CD4-positive, CD25-positive, alpha-beta regulatory T cell (primary cell): ENCODE measurements around the gene SLBP. TPM values are rescaled to one million over a fixed set of nuclear protein-coding genes. Genes with fewer than 3 reads are reported as not detected.

Experiments used
- ATAC-seq, 2 donors: fragments of 150-1000 bp; cut with Tn5 transposase; one replicate each; pipeline ENCODE4 v1.10.0; 2021; ENCODE audit warnings: low read depth in 2 of 2, moderate number of reproducible peaks in 2 of 2, moderate library complexity in 1 of 2
- DNase-seq, 3 donors: peaks; one replicate each; pipeline versions ENCODE4 v3.0.0 to v3.0.0-alpha.2; 2012 to 2022; ENCODE audit warnings: mixed read lengths in 1 of 3
- H3K27ac ChIP-seq: one replicate; pipeline ENCODE4 v1.7.0; 2013; ENCODE audit warnings: mild to moderate bottlenecking, low read length; ENCODE audit not compliant: insufficient read depth, poor library complexity, severe bottlenecking
- H3K27me3 ChIP-seq: one replicate; pipeline ENCODE4 v1.7.0; 2013; ENCODE audit warnings: low read length; ENCODE audit not compliant: control insufficient read depth, insufficient read depth
- H3K36me3 ChIP-seq: one replicate; pipeline ENCODE4 v1.7.0; 2013; ENCODE audit warnings: mild to moderate bottlenecking, low read length, moderate library complexity; ENCODE audit not compliant: control insufficient read depth, insufficient read depth
- H3K4me1 ChIP-seq: 2 replicates; pipeline ENCODE4 v1.7.0; 2013; ENCODE audit warnings: mild to moderate bottlenecking, low read length; ENCODE audit not compliant: insufficient read depth, control insufficient read depth, poor library complexity, severe bottlenecking
- H3K4me3 ChIP-seq: one replicate; pipeline ENCODE4 v1.7.0; 2013; ENCODE audit warnings: low read depth, mild to moderate bottlenecking, low read length, moderate library complexity
- H3K9me3 ChIP-seq, 2 experiments: 1 replicate in 1 of 2; 2 replicates in 1 of 2; pipeline ENCODE4 v1.7.0; 2013; ENCODE audit warnings: low read length in 2 of 2, mild to moderate bottlenecking in 1 of 2, moderate library complexity in 1 of 2; ENCODE audit not compliant: control insufficient read depth in 2 of 2
- H3K27ac Mint-ChIP-seq, 3 donors: one replicate each; pipeline ENCODE4 v1.8.0; 2020 to 2022; ENCODE audit warnings: mild to moderate bottlenecking in 3 of 3, mixed read lengths in 3 of 3, moderate library complexity in 2 of 3
- H3K27me3 Mint-ChIP-seq: one replicate; pipeline ENCODE4 v1.8.0; 2022; ENCODE audit warnings: mild to moderate bottlenecking, mixed read lengths
- H3K36me3 Mint-ChIP-seq: one replicate; pipeline ENCODE4 v1.8.0; 2020; ENCODE audit warnings: mixed read lengths
- H3K4me1 Mint-ChIP-seq, 4 donors: one replicate each; pipeline ENCODE4 v1.8.0; 2020 to 2022; ENCODE audit warnings: mixed read lengths in 4 of 4, mild to moderate bottlenecking in 1 of 4
- H3K4me3 Mint-ChIP-seq, 4 donors: one replicate each; pipeline ENCODE4 v1.8.0; 2020 to 2022; ENCODE audit warnings: mild to moderate bottlenecking in 4 of 4, mixed read lengths in 4 of 4, moderate library complexity in 3 of 4
- H3K9me3 Mint-ChIP-seq, 7 donors: one replicate each; pipeline ENCODE4 v1.8.0; 2020 to 2022; ENCODE audit warnings: mixed read lengths in 7 of 7, mild to moderate bottlenecking in 3 of 7, moderate library complexity in 2 of 7
- polyA plus RNA-seq, 4 donors: library from polyadenylated mRNA; unstranded; fragments of 300-500 nt; fragmentation: Illumina TruSeq; gene quantifications; one replicate each; pipeline ENCODE4 v1.2.3, GENCODE V29; 2021
- total RNA-seq: library from RNA; stranded (reverse); gene quantifications from one replicate; pipeline ENCODE4 v1.2.3, GENCODE V29; 2022

Gene SLBP
- total and polyA plus RNA-seq, 5 donors from 2014 or later: 36.7 to 83.8 (median 77.5) TPM

GRCh38 chr4:1683261-1683735 is 28.8 kb downstream of the SLBP start:
- H3K4me1 Mint-ChIP-seq: peaks cover 6 to 17% (median 9%) of the 10 kb centered on the region in 4 donors
- Histone ChIP-seq H3K27me3 (no peaks in the 10 kb centered on the region), H3K4me3 (peak overlapping the region; percentile 90), H3K27ac (peak overlapping the region; percentile 57), H3K36me3 (no peaks in the 10 kb centered on the region), H3K4me1 (peaks cover 18% of the 10 kb centered on the region), H3K9me3 (no peaks in the 10 kb centered on the region)
- ATAC-seq (no peak), DNase-seq (peak in 1 of 3 donors; percentile 48)
- no peaks in the 10 kb centered on the region for H3K27me3 Mint-ChIP-seq
- H3K36me3 Mint-ChIP-seq: no peaks in the 10 kb centered on the region
- peak overlapping the region; percentile 63 to 95 (median 79) for H3K27ac Mint-ChIP-seq
- no peaks in the 10 kb centered on the region for H3K9me3 Mint-ChIP-seq
- H3K4me3 Mint-ChIP-seq: peak overlapping the region; percentile 91 to 96 (median 92)

- no peaks in the 10 kb centered on the region for H3K36me3 ChIP-seq
- peak overlapping the region; percentile 57 for H3K27ac ChIP-seq
- Mint-ChIP-seq H3K9me3 (no peaks in the 10 kb centered on the region), H3K27me3 (no peaks in the 10 kb centered on the region), H3K27ac (peak overlapping the region in 2 of 3 donors; percentile 79 to 95), H3K36me3 (no peaks in the 10 kb centered on the region), H3K4me1 (peaks cover 6 to 17% (median 9%) of the 10 kb centered on the region in 4 donors), H3K4me3 (peak overlapping the region; percentile 91 to 96 (median 92))
- ATAC-seq: no peak
- H3K4me1 ChIP-seq: peaks cover 18% of the 10 kb centered on the region
- DNase-seq: no peak
- H3K27me3 ChIP-seq: no peaks in the 10 kb centered on the region
- no peaks in the 10 kb centered on the region for H3K9me3 ChIP-seq
- peak overlapping the region; percentile 90 for H3K4me3 ChIP-seq
Observed at GRCh38 chr4:1682860-1683259, 29.3 kb downstream of the SLBP start.

- peaks cover 6% of the 10 kb centered on the region for H3K4me1 ChIP-seq
- no peak overlapping the region for H3K27ac ChIP-seq
- no peak overlapping the region for H3K4me3 Mint-ChIP-seq
- ATAC-seq (no peak), DNase-seq (no peak)
- peaks cover 2 to 10% (median 6%) of the 10 kb centered on the region in 4 donors for H3K4me1 Mint-ChIP-seq
- H3K9me3 ChIP-seq: no peaks in the 10 kb centered on the region
- H3K36me3 Mint-ChIP-seq: peaks cover 4% of the 10 kb centered on the region
- H3K27me3 ChIP-seq: no peaks in the 10 kb centered on the region
- H3K36me3 ChIP-seq: no peaks in the 10 kb centered on the region
- H3K4me3 ChIP-seq: no peak overlapping the region
- H3K27ac Mint-ChIP-seq: no peak overlapping the region
- H3K9me3 Mint-ChIP-seq: no peaks in the 10 kb centered on the region
- no peaks in the 10 kb centered on the region for H3K27me3 Mint-ChIP-seq
Observed at GRCh38 chr4:1678244-1678643, 33.9 kb downstream of the SLBP start.

- DNase-seq (no peak), ATAC-seq (no peak)
- no peak overlapping the region for H3K4me3 ChIP-seq
- H3K4me3 Mint-ChIP-seq: no peak overlapping the region
- H3K4me1 Mint-ChIP-seq: peaks cover 0 to 2% (median 0%) of the 10 kb centered on the region in 4 donors
- no peaks in the 10 kb centered on the region for H3K9me3 Mint-ChIP-seq
- H3K27me3 ChIP-seq: no peaks in the 10 kb centered on the region
- H3K4me1 ChIP-seq: no peaks in the 10 kb centered on the region
- H3K27me3 Mint-ChIP-seq: no peaks in the 10 kb centered on the region
- H3K9me3 ChIP-seq: no peaks in the 10 kb centered on the region
- H3K36me3 Mint-ChIP-seq: peaks cover 4% of the 10 kb centered on the region
- no peak overlapping the region for H3K27ac Mint-ChIP-seq
- H3K27ac ChIP-seq: no peak overlapping the region
- no peaks in the 10 kb centered on the region for H3K36me3 ChIP-seq
Observed at GRCh38 chr4:1676605-1677525, 35.3 kb downstream of the SLBP start.

GRCh38 chr4:1675802-1676137 is 36.3 kb downstream of the SLBP start:
- Mint-ChIP-seq H3K27me3 (no peaks in the 10 kb centered on the region), H3K27ac (no peak overlapping the region), H3K4me1 (no peaks in the 10 kb centered on the region), H3K9me3 (no peaks in the 10 kb centered on the region), H3K4me3 (no peak overlapping the region), H3K36me3 (peaks cover 4% of the 10 kb centered on the region)
- ATAC-seq (no peak), DNase-seq (no peak)
- no peak overlapping the region for H3K27ac ChIP-seq
- no peaks in the 10 kb centered on the region for H3K9me3 ChIP-seq
- H3K27me3 ChIP-seq: no peaks in the 10 kb centered on the region
- H3K4me1 ChIP-seq: no peaks in the 10 kb centered on the region
- no peak overlapping the region for H3K4me3 ChIP-seq
- no peaks in the 10 kb centered on the region for H3K36me3 ChIP-seq

- Histone ChIP-seq H3K9me3 (no peaks in the 10 kb centered on the region), H3K4me3 (no peak overlapping the region), H3K27ac (no peak overlapping the region), H3K36me3 (no peaks in the 10 kb centered on the region), H3K4me1 (no peaks in the 10 kb centered on the region), H3K27me3 (no peaks in the 10 kb centered on the region)
- ATAC-seq (no peak), DNase-seq (no peak)
- no peaks in the 10 kb centered on the region for H3K27me3 Mint-ChIP-seq
- H3K36me3 Mint-ChIP-seq: peaks cover 4% of the 10 kb centered on the region
- no peak overlapping the region for H3K27ac Mint-ChIP-seq
- no peaks in the 10 kb centered on the region for H3K9me3 Mint-ChIP-seq
- H3K4me3 Mint-ChIP-seq: no peak overlapping the region
- H3K4me1 Mint-ChIP-seq: no peaks in the 10 kb centered on the region
Observed at GRCh38 chr4:1675136-1675801, 36.9 kb downstream of the SLBP start.

- Histone ChIP-seq H3K36me3 (no peaks in the 10 kb centered on the region), H3K9me3 (no peaks in the 10 kb centered on the region), H3K4me3 (no peak overlapping the region), H3K4me1 (no peaks in the 10 kb centered on the region), H3K27me3 (no peaks in the 10 kb centered on the region), H3K27ac (no peak overlapping the region)
- no peaks in the 10 kb centered on the region for H3K9me3 Mint-ChIP-seq
- H3K4me3 Mint-ChIP-seq: no peak overlapping the region
- H3K27me3 Mint-ChIP-seq: no peaks in the 10 kb centered on the region
- H3K27ac Mint-ChIP-seq: no peak overlapping the region
- DNase-seq: no peak
- peaks cover 4% of the 10 kb centered on the region for H3K36me3 Mint-ChIP-seq
- no peak for ATAC-seq
- no peaks in the 10 kb centered on the region for H3K4me1 Mint-ChIP-seq
Observed at GRCh38 chr4:1674682-1675081, 37.4 kb downstream of the SLBP start.
